ENCODE data around the gene CAP2.
A peak's percentile ranks its signal among the peaks of the same experiment; 100 is the strongest.
"Not testable (repeated sequence)": the region's sequence is repeated elsewhere in the genome, so short reads cannot be mapped to it uniquely, and the experiment has no call there.

CAP2 gene

GRCh38 chr6:17506531-17506930 is 113.1 kb downstream of the CAP2 start:
- FAIRE-seq: no peak

GRCh38 chr6:17506962-17507361 is 113.6 kb downstream of the CAP2 start:
- FAIRE-seq: no peak

DNA sequence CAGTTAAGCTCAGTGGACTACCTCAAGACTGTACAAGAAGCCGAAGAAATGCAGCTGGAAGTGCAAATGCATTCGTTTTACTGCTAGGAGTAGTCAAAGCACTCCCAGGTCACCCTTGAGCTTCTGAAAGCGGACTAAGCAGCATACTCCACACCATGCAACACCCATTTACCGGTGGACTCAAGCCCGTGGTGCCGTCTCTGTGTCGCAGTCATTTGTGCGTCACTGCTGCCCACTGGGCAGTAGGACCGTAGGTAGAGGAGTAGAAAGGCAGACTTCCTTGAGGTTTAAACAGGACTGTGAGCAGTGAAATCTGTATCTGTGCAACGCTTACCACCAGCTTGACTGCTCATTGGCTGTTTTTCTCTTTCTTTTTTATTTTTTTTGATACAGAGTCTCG is 117.7 kb downstream of the CAP2 start:
- no peak for FAIRE-seq

GRCh38 chr6:17511580-17511979 is 118.2 kb downstream of the CAP2 start:
- no peak for FAIRE-seq

DNA sequence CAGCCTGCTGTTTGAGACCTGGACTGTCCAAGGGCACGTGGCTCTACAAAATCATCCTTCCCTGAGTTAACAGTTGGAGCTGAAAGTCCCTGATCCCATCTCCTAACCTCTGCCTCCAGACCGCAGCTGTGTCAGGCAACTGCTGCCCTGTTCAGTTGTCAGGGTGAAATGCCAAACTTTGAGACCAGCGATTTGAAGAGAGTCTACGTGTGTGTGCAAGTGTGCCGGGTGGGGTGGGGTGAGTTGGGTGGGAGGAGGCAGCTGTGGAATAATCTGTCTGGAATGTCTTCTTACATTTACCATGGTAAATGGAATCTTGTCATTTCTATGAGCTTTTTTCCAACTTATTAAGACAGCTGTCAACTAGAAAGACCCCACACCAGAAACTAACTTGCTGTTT is 125.7 kb downstream of the CAP2 start:
- FAIRE-seq: no peak

DNA sequence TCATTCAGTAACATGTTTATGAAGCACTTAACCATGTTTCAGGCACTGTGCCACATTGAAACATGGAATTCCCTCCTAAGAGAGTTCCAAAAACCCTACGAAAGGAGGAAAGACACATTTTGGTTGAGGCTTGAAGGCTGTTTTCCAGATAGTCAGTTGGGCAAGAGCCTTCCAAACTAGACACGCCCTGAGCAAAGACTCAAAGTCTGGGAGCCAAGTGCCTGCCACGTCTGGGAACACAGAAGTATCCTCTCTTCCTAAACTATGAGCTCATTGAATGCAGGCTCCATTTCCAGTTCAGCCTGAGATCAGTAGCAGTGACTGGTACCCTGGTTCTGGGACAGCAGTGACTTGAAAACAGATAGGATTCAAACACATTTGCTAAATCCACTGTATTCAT is 132.2 kb downstream of the CAP2 start:
- FAIRE-seq: no peak

- FAIRE-seq: no peak
Measured at GRCh38 chr6:17527076-17527475, 133.7 kb downstream of the CAP2 start.

GRCh38 chr6:17530321-17530835 is 137.0 kb downstream of the CAP2 start:
- FAIRE-seq: no peak

GRCh38 chr6:17536586-17536985 is 143.2 kb downstream of the CAP2 start:
- FAIRE-seq: no peak

DNA sequence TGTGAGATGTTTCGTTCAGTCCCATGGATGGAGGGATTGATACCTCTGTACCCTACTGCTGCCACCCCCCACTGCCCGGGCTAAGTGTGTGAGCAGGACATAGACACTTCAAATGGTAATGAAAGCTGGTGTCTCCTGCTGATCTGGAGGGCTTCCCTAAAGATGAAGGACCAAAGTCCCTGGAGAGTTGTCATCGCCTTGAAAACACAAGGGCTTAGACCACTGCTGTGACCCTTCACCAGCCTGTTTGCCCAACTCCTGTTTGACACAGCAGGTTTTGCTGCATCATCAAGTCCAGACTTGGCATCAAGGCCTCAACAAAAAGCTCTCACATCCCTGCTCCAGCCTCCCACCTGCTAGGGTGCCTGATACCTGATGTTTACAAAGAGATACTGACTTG is 148.8 kb downstream of the CAP2 start:
- FAIRE-seq: no peak

DNA sequence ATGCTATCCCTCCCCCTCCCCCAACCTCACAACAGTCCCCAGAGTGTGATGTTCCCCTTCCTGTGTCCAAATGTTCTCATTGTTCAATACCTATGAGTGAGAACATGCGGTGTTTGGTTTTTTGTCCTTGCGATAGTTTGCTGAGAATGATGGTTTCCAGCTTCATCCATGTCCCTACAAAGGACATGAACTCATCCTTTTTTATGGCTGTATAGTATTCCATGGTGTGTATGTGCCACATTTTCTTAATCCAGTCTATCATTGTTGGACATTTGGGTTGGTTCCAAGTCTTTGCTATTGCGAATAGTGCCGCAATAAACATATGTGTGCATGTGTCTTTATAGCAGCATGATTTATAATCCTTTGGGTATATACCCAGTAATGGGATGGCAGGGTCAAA is 152.3 kb downstream of the CAP2 start:
- not testable (repeated sequence) for FAIRE-seq

GRCh38 chr6:17551383-17551958 is 158.1 kb downstream of the CAP2 start:
- FAIRE-seq: no peak

- no peak for FAIRE-seq
Measured at GRCh38 chr6:17552861-17553260, 159.5 kb downstream of the CAP2 start.

- FAIRE-seq: no peak
Measured at GRCh38 chr6:17556014-17556413, 162.6 kb downstream of the CAP2 start.

- no peak for FAIRE-seq
Measured at GRCh38 chr6:17562636-17563035, 169.2 kb downstream of the CAP2 start.

DNA sequence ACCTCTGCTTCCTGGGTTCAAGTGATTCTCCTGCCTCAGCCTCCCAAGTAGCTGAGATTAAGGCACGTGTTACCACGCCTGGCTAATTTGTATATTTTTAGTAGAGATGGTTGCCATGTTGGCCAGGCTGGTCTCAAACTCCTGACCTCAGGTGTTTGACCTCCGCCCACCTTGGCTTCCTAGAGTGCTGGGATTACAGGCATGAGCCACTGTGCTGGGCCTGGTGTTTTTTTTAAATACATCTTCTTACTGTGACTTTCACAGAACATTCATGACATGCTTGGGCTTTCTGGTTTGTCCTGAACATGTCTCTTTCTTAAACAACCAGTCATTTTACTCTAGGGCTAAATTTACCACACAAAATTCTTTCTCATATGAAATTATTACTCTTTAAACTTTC is 172.0 kb downstream of the CAP2 start:
- no peak for FAIRE-seq

GRCh38 chr6:17574866-17575560 is 181.6 kb downstream of the CAP2 start:
- no peak for FAIRE-seq

GRCh38 chr6:17577059-17577458 is 183.7 kb downstream of the CAP2 start:
- FAIRE-seq: no peak

- FAIRE-seq: no peak
Measured at GRCh38 chr6:17580518-17581048, 187.2 kb downstream of the CAP2 start.

- not testable (repeated sequence) for FAIRE-seq
Measured at GRCh38 chr6:17581282-17581681, 187.9 kb downstream of the CAP2 start.

- FAIRE-seq: no peak
Measured at GRCh38 chr6:17583811-17584210, 190.4 kb downstream of the CAP2 start.

DNA sequence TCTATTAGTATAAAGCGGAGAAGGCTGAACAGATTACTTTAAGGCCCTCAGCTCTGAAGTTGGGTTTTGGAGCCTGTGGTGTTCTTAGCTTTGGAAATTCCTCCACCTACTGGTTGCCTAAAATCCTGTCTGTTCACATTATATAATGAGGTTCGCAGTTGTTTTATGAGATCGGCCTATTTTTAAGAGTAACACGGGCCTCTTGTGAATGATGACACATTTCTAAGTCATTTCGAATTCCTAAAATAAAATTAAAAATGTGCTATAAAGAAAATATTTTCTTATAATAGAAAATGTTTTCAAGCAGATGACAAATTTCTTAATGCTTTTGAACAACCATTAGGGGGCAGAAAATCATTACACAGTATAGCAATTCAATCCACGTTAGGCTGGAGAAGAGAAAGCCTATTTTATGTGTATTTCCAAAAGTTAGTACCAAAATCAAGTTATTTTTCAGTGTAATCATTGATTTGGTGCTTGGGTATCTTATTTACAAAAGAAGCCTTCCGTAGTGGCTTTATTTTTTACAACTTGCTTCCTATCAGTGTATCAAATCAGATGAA is 190.9 kb downstream of the CAP2 start:
- FAIRE-seq: peak; percentile 69

GRCh38 chr6:17585766-17586490 is 192.5 kb downstream of the CAP2 start:
- FAIRE-seq: no peak

All from TTC549 (cell line).